Effector memory CD8-positive, alpha-beta T cell (primary cell): ENCODE results near the gene SPRED3.

Source experiments
- ATAC-seq: fragments of 150-1000 bp; cut with Tn5 transposase; replicated peaks from 2 replicates; pipeline ENCODE4 v1.10.0; 2021; ENCODE audit warnings: mild to moderate bottlenecking, moderate library complexity
- DNase-seq, 3 experiments: peaks; one replicate each; pipeline ENCODE4 v3.0.0; 2021
- H3K27ac Mint-ChIP-seq, 2 donors: one replicate each; pipeline ENCODE4 v1.8.0; 2022; ENCODE audit warnings: mild to moderate bottlenecking in 2 of 2, mixed read lengths in 2 of 2, moderate library complexity in 2 of 2
- H3K27me3 Mint-ChIP-seq, 2 donors: one replicate each; pipeline ENCODE4 v1.8.0; 2022; ENCODE audit warnings: mixed read lengths in 2 of 2
- H3K36me3 Mint-ChIP-seq: one replicate; pipeline ENCODE4 v1.8.0; 2022; ENCODE audit warnings: mild to moderate bottlenecking, moderate library complexity, mixed read lengths; ENCODE audit not compliant: insufficient read depth
- H3K4me1 Mint-ChIP-seq, 2 donors: one replicate each; pipeline ENCODE4 v1.8.0; 2022; ENCODE audit warnings: low read depth in 2 of 2, mixed read lengths in 2 of 2
- H3K4me3 Mint-ChIP-seq, 2 donors: one replicate each; pipeline ENCODE4 v1.8.0; 2022; ENCODE audit warnings: mild to moderate bottlenecking in 2 of 2, mixed read lengths in 2 of 2, moderate library complexity in 2 of 2
- H3K9me3 Mint-ChIP-seq, 2 donors: one replicate each; pipeline ENCODE4 v1.8.0; 2022; ENCODE audit warnings: mixed read lengths in 2 of 2

The SPRED3 gene

DNA sequence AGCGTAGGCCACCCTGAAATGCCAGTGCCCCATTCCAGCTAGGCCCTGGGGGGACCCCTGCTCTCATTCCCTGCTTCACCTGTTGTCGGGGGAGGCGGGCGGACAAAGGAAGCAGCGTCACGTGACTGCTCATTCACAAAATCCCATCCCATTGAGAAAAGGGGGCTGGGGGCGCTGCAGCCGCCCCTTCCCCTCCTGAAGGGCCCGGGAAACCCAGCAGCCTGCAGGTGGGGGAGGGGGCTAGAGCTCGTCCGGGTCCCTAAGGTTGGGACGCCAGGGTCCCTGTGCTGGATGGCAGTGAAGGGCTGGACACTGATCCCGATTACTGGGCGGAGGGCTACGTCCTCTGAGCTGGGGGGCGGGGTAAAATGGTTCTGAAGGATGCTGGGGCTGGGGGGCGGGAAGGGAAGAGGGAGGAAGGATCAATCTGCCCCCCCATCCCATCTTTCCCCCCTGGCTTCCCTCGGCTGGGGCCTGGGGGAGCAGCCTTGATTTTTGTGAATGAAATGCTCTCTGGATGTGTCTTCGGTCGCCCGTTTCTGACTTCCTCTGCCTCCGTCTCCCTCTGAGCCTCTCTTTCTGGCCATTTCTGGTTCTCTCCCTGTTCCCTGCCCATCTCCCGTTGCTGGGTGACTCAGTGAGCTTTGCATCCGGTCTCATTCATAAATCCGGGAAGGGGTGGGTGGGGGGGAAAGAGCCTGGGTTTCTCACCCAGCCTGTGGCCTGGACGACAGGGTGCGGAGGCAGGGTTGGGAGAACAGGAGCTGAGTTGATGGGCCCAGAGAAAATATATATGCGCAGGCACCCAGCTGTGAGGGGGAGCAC is 816 bp downstream of the SPRED3 start:
- H3K4me3 Mint-ChIP-seq = peak overlapping the region; percentile 60 to 85
- DNase-seq (no peak), ATAC-seq (no peak)
- H3K27ac Mint-ChIP-seq = no peak overlapping the region
- peaks cover 17% of the 10 kb centered on the region for H3K36me3 Mint-ChIP-seq
- H3K4me1 Mint-ChIP-seq = peaks cover 12 to 15% of the 10 kb centered on the region in 2 donors
- H3K9me3 Mint-ChIP-seq = no peaks in the 10 kb centered on the region
- H3K27me3 Mint-ChIP-seq = no peaks in the 10 kb centered on the region

GRCh38 chr19:38389957-38390924 is 1.7 kb downstream of the SPRED3 start:
- H3K27ac Mint-ChIP-seq = no peak overlapping the region
- peaks cover 11% of the 10 kb centered on the region for H3K36me3 Mint-ChIP-seq
- H3K4me3 Mint-ChIP-seq = peak overlapping the region; percentile 60 to 85
- no peaks in the 10 kb centered on the region for H3K9me3 Mint-ChIP-seq
- H3K27me3 Mint-ChIP-seq = no peaks in the 10 kb centered on the region
- no peak for ATAC-seq
- DNase-seq = no peak
- H3K4me1 Mint-ChIP-seq = peaks cover 16 to 17% of the 10 kb centered on the region in 2 donors

GRCh38 chr19:38391911-38392464 is 3.5 kb downstream of the SPRED3 start:
- peaks cover 16 to 24% of the 10 kb centered on the region in 2 donors for H3K4me1 Mint-ChIP-seq
- no peaks in the 10 kb centered on the region for H3K27me3 Mint-ChIP-seq
- no peak for ATAC-seq
- DNase-seq = no peak
- H3K4me3 Mint-ChIP-seq = no peak overlapping the region
- no peaks in the 10 kb centered on the region for H3K9me3 Mint-ChIP-seq
- no peak overlapping the region for H3K27ac Mint-ChIP-seq
- peaks cover 11% of the 10 kb centered on the region for H3K36me3 Mint-ChIP-seq

DNA sequence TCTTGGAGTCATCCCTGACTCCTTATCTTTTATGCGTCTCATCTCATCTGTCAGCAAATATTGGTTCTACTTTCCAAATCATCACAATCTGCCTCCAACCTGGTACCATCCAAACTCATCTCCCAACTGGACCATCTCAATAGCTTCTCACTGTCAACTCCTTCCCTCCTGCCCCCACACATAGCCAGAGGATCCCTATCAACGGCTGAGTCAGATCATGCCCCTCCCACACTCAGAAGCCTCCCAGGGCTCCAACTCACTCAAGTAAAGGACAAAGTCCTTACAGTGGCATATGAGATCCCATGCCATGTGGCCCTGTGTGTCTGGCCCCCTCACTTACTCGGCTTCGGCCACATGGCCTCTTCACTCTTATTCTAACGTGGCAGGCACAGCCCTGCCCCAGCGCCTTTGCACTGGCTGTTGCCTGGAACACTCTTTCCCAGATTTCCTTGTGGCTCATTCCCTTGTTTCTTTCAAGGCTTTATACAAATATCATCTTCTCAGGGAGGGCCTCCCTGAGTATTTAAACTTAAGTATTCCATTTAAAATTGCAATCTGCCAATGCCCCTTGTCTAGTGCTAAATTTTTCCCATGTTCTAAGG is 4.3 kb downstream of the SPRED3 start:
- no peak for DNase-seq
- no peaks in the 10 kb centered on the region for H3K27me3 Mint-ChIP-seq
- ATAC-seq = no peak
- no peaks in the 10 kb centered on the region for H3K9me3 Mint-ChIP-seq
- no peak overlapping the region for H3K4me3 Mint-ChIP-seq
- peaks cover 12 to 21% of the 10 kb centered on the region in 2 donors for H3K4me1 Mint-ChIP-seq
- peaks cover 4% of the 10 kb centered on the region for H3K36me3 Mint-ChIP-seq
- no peak overlapping the region for H3K27ac Mint-ChIP-seq

DNA sequence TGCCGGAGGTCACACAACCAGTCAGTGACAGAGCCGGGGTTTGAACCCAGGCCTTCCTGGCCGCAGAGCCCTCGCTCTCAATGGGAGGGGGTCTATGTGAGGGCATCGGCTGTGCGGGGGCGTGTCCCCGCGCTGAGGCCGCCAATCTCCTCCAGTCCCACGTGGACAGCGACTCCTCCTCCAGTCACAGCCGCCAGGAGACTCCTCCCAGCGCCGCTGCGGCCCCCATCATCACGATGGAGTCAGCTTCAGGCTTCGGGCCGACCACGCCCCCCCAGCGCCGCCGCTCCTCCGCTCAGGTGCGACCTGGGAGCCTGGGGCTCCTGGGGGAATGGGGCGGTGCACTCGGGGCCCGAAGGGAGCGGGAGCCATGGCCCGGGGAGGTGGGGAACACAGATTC is 6.0 kb downstream of the SPRED3 start:
- peak in 1 of 3 experiments; percentile 41 for DNase-seq
- Mint-ChIP-seq H3K4me3 (peak overlapping the region; percentile 63 to 67), H3K36me3 (no peaks in the 10 kb centered on the region), H3K27me3 (peaks cover 4 to 8% of the 10 kb centered on the region in 2 donors), H3K27ac (peak overlapping the region; percentile 9 to 68), H3K4me1 (peaks cover 5 to 17% of the 10 kb centered on the region in 2 donors), H3K9me3 (no peaks in the 10 kb centered on the region)
- peak; percentile 64 for ATAC-seq

DNA sequence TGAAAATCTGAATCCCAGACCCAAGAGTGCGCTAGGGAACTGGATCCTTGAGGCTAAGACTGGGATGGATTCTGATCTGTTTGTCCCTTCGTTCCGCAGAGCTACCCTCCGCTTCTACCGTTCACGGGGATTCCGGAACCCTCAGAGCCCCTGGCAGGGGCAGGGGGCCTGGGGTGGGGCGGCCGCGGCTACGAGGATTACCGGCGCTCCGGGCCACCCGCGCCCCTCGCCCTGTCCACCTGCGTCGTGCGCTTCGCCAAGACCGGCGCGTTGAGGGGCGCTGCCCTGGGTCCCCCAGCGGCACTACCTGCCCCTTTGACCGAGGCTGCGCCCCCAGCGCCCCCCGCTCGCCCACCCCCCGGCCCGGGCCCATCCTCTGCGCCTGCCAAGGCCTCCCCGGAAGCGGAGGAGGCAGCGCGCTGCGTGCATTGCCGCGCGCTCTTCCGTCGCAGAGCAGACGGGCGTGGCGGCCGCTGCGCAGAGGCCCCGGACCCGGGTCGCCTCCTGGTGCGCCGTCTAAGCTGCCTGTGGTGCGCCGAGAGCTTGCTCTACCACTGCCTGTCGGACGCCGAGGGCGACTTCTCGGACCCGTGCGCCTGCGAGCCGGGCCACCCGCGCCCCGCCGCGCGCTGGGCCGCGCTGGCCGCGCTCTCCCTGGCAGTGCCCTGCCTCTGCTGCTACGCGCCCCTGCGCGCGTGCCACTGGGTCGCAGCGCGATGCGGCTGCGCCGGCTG is 7.1 kb downstream of the SPRED3 start:
- Mint-ChIP-seq H3K27ac (peak overlapping the region in 1 of 2 donors; percentile 68), H3K27me3 (peaks cover 9 to 14% of the 10 kb centered on the region in 2 donors), H3K36me3 (no peaks in the 10 kb centered on the region), H3K4me1 (peaks cover 4 to 15% of the 10 kb centered on the region in 2 donors), H3K9me3 (no peaks in the 10 kb centered on the region), H3K4me3 (peak overlapping the region; percentile 67 to 69)
- peak in 1 of 3 experiments; percentile 35 for DNase-seq
- peak; percentile 83 for ATAC-seq

GRCh38 chr19:38399081-38399480 is 10.6 kb downstream of the SPRED3 start:
- Mint-ChIP-seq H3K36me3 (peaks cover 10% of the 10 kb centered on the region), H3K27me3 (peaks cover 9 to 14% of the 10 kb centered on the region in 2 donors), H3K4me3 (no peak overlapping the region), H3K27ac (no peak overlapping the region), H3K9me3 (no peaks in the 10 kb centered on the region), H3K4me1 (peaks cover 7 to 18% of the 10 kb centered on the region in 2 donors)
- ATAC-seq (no peak), DNase-seq (no peak)

DNA sequence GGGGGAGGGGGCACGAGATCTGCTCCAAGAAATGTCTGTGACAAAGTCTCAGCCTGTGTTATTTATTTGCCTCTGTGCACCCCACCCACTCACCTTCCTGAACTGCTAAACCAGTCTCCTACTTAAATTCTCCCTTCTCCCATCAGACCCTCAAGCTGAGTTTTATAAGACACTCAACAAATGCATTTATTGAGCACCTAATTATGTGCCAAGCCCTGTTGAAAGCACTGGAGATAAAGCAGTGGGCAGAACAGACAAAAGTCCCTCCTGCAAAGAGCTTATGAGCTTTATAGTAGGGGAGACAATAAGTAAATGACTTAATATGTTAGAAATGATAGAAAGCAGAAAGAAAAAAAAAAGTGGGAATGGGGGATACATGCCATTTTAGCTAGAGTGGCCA is 11.0 kb downstream of the SPRED3 start:
- no peak for ATAC-seq
- Mint-ChIP-seq H3K27me3 (peaks cover 9 to 14% of the 10 kb centered on the region in 2 donors), H3K4me1 (peaks cover 10 to 19% of the 10 kb centered on the region in 2 donors), H3K27ac (no peak overlapping the region), H3K9me3 (no peaks in the 10 kb centered on the region), H3K36me3 (peaks cover 12% of the 10 kb centered on the region), H3K4me3 (no peak overlapping the region)
- DNase-seq = no peak

- Mint-ChIP-seq H3K9me3 (no peaks in the 10 kb centered on the region), H3K27me3 (peaks cover 9 to 14% of the 10 kb centered on the region in 2 donors), H3K4me1 (peaks cover 10 to 22% of the 10 kb centered on the region in 2 donors), H3K4me3 (no peak overlapping the region), H3K27ac (no peak overlapping the region), H3K36me3 (peaks cover 21% of the 10 kb centered on the region)
- ATAC-seq (no peak), DNase-seq (no peak)
Measured at GRCh38 chr19:38400361-38400760, 11.9 kb downstream of the SPRED3 start.

DNA sequence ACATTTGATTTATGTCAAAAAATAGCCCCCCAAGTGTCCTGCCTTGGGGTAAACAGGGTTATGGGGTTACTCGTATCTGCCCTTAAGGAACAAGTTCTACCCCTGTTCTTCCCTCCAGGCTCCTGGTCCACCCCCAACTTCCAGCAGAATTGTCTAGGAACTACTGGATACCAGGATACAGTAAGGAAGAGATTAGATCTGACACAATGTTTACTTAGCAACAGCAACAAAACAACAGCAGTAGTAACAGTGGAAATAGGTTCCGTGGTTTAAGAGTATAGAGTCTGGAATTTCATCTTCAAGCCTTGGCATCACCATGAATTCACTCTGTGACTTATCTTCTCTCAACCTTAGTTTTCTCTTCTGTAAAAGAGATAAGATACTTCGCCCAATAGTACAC is 12.7 kb downstream of the SPRED3 start:
- Mint-ChIP-seq H3K9me3 (no peaks in the 10 kb centered on the region), H3K36me3 (peaks cover 28% of the 10 kb centered on the region), H3K4me1 (peaks cover 10 to 23% of the 10 kb centered on the region in 2 donors), H3K4me3 (no peak overlapping the region), H3K27me3 (peaks cover 9 to 14% of the 10 kb centered on the region in 2 donors), H3K27ac (no peak overlapping the region)
- ATAC-seq = no peak
- DNase-seq = no peak

DNA sequence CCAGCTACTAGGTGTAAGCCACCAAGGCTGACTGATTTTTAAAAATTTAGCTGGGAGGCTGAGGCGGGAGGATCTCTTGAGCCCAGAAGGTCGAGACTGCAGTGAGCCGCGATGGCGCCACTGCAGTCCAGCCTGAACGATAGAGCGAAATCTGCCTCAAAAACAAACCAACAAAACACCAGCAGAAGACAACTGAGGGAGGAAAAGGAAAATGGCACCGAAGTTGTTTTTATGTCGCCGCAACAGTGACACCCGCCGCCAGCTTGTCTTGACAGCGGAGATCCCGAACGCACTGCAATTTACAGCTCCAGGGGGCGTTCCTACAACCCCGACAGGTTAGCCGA is 14.1 kb downstream of the SPRED3 start:
- Mint-ChIP-seq H3K4me1 (peaks cover 10 to 15% of the 10 kb centered on the region in 2 donors), H3K36me3 (peaks cover 36% of the 10 kb centered on the region), H3K4me3 (peak overlapping the region; percentile 93 to 97), H3K9me3 (no peaks in the 10 kb centered on the region), H3K27me3 (peaks cover 9 to 14% of the 10 kb centered on the region in 2 donors), H3K27ac (peak overlapping the region; percentile 95)
- no peak for ATAC-seq
- DNase-seq = no peak

GRCh38 chr19:38402967-38403674 is 14.6 kb downstream of the SPRED3 start, which contains the start of gene FAM98C:
Gene FAM98C, plus strand, starts transcription at chr19:38403093. Its CDS starts 61 bp downstream, at chr19:38403154.
- H3K4me1 Mint-ChIP-seq = peaks cover 10 to 15% of the 10 kb centered on the region in 2 donors
- ATAC-seq (peak; percentile 93), DNase-seq (peak; percentile 96 to 98 (median 97))
- H3K9me3 Mint-ChIP-seq = no peaks in the 10 kb centered on the region
- peak within 1 kb of the TSS; percentile 93 to 97 for H3K4me3 Mint-ChIP-seq
- peak within 1 kb of the TSS; percentile 95 for H3K27ac Mint-ChIP-seq
- H3K27me3 Mint-ChIP-seq = peaks cover 9 to 14% of the 10 kb centered on the region in 2 donors
- peaks cover 41% of the 10 kb centered on the region for H3K36me3 Mint-ChIP-seq
